ENCODE measurements around the gene WWC2.

- TF ChIP-seq POLR2A (IDR thresholded peaks at IDR 0.05; ENCODE audit: low read length), result no peak
- TF ChIP-seq GATA1 (IDR thresholded peaks at IDR 0.05; ENCODE audit: low read depth, low read length), result no peak
Observed at GRCh38 chr4:183348136-183348535, 249.1 kb downstream of the WWC2 start.

Measured in erythroblast (primary cell).